Airway epithelial cell (primary cell): ENCODE results near the gene PLXNB1. TPM values are rescaled to one million over a fixed set of nuclear protein-coding genes. Genes with fewer than 3 reads are reported as not detected.

ENCODE experiments used
- total RNA-seq: library from RNA; depleted of rRNA; stranded (reverse); fragments of >200 nt; gene quantifications from 2 replicates; pipeline ENCODE4 v1.2.3, GENCODE V29; 2015

PLXNB1 gene
- total RNA-seq, result 108 and 120 TPM in 2 replicates

GRCh38 chr3:48429960-48430707 is at the start of gene PLXNB1:
Gene PLXNB1 (minus strand): TSS chr3:48430086. CDS start chr3:48424611, 5,475 bp downstream.

GRCh38 chr3:48446425-48447193 is 16.7 kb upstream of the PLXNB1 start, which contains the start of gene ATRIP:
Gene ATRIP (plus strand): TSS chr3:48446737. CDS start chr3:48446846, 109 bp downstream.

GRCh38 chr3:48439820-48440589 is 10.1 kb upstream of the PLXNB1 start, which contains the start of the genes CCDC51 and TMA7:
Gene CCDC51 (minus strand): TSS chr3:48440119. CDS start chr3:48435128, 4,991 bp downstream.
Gene TMA7 (plus strand): TSS chr3:48440257. CDS start chr3:48440297, 40 bp downstream.

DNA sequence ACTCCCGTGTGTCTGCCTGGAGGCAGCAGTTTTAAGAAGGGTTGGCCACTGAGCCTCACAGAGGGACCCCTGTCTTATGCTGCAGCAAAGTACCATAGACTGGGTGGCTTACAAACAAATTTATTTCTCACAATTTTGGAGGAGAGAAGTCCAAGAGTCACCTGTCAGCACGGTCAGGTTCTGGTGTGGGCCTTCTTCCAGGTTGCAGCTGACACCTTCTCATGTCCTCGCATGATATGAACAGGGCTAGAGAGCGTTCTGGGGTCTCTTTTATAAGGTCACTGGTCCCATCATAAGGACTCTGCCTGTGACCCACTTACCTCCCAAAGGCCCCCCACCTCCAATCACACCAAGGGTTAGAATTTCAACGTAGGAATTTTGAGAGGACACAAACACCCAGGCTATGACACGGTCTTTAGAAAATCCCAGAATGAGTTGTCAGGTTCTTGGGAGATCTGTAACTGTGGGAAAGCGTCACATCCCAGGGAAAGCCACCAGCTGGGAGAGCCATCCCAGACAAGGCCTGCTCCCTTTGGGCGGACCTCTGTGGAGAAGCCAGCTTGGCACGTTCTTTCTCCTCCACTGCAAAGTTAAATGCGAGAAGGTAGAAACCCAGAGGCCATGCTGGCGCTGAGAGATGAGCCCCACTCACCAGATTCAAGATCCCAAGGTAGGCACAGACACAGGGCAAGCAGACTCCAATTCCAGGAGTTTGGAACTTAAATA is 58.1 kb downstream of the PLXNB1 start, which contains the start of gene FBXW12:
Gene FBXW12, plus strand, starts transcription at position 569 of the 726 bp plus-strand sequence. CDS start 549 bp downstream, outside the sequence.

Other genes starting within 250 kb of the PLXNB1 start
- gene CDC25A, start 241.7 kb downstream of the PLXNB1 start, total RNA-seq, result 14.2 and 22.8 TPM in 2 replicates
- not detected in 2 replicates for gene CAMP, start 206.6 kb downstream of the PLXNB1 start, total RNA-seq
- gene ZNF589, start 189.0 kb downstream of the PLXNB1 start, total RNA-seq, result 5.1 and 8.0 TPM in 2 replicates
- gene NME6, start 128.7 kb downstream of the PLXNB1 start, total RNA-seq, result 30.1 and 37.4 TPM in 2 replicates
- gene SPINK8, start 96.4 kb downstream of the PLXNB1 start, total RNA-seq, result not detected in 2 replicates
- not detected in 2 replicates for gene FBXW12, start 57.9 kb downstream of the PLXNB1 start, total RNA-seq
- 22.7 and 31.3 TPM in 2 replicates for gene CCDC51, start 10.0 kb upstream of the PLXNB1 start, total RNA-seq
- gene TMA7, start 10.2 kb upstream of the PLXNB1 start, total RNA-seq, result 468 and 669 TPM in 2 replicates
- 8.9 and 9.0 TPM in 2 replicates for gene ATRIP, start 16.7 kb upstream of the PLXNB1 start, total RNA-seq
- gene SHISA5, start 74.1 kb upstream of the PLXNB1 start, total RNA-seq, result 144 and 159 TPM in 2 replicates
- 20.5 and 24.5 TPM in 2 replicates for gene PFKFB4, start 126.7 kb upstream of the PLXNB1 start, total RNA-seq
- 14.4 and 15.2 TPM in 2 replicates for gene UCN2, start 133.7 kb upstream of the PLXNB1 start, total RNA-seq
- gene COL7A1, start 165.2 kb upstream of the PLXNB1 start, total RNA-seq, result 294 and 341 TPM in 2 replicates
- gene UQCRC1, start 179.6 kb upstream of the PLXNB1 start, total RNA-seq, result 452 and 505 TPM in 2 replicates
- not detected in 2 replicates for gene TMEM89, start 191.7 kb upstream of the PLXNB1 start, total RNA-seq
- gene SLC26A6, start 205.4 kb upstream of the PLXNB1 start, total RNA-seq, result 34.7 and 59.2 TPM in 2 replicates
- 0.60 and 1.1 TPM in 2 replicates for gene CELSR3, start 232.8 kb upstream of the PLXNB1 start, total RNA-seq